SU-DHL-6 (cell line): ENCODE results near the gene CARMIL1.

Experiments
- H2AFZ ChIP-seq: fragments of 200-600 bp; sonication (generic); 2 replicates; pipeline ENCODE4 v1.6.1; 2014; ENCODE audit warnings: low read depth, mild to moderate bottlenecking, moderate library complexity, mixed read lengths, antibody characterized with exemption, low read length; ENCODE audit not compliant: severe bottlenecking
- H3F3A ChIP-seq: fragments of 200-600 bp; shearing (Covaris generic); 2 replicates; pipeline ENCODE4 v1.6.0; 2016; ENCODE audit warnings: antibody characterized with exemption, mild to moderate bottlenecking; ENCODE audit not compliant: insufficient read depth
- H3K27ac ChIP-seq: fragments of 200-600 bp; sonication (generic); 2 replicates; pipeline ENCODE4 v1.5.1; 2016; ENCODE audit warnings: low read depth, mild to moderate bottlenecking, low read length, moderate library complexity, mixed read lengths
- H3K27me3 ChIP-seq: fragments of 200-600 bp; sonication (generic), shearing (Covaris generic); 2 replicates; pipeline ENCODE4 v1.6.0; 2014; ENCODE audit warnings: mild to moderate bottlenecking, low read length
- H3K36me3 ChIP-seq: fragments of 200-600 bp; sonication (generic); 2 replicates; pipeline ENCODE4 v1.6.1; 2014; ENCODE audit warnings: mild to moderate bottlenecking, low read length, mixed read lengths
- H3K4me2 ChIP-seq: fragments of 300-600, 200-600 bp; shearing (Covaris generic), sonication (generic); 2 replicates; pipeline ENCODE4 v1.6.0; 2014; ENCODE audit warnings: low read length, low read depth, mild to moderate bottlenecking; ENCODE audit not compliant: poor library complexity, severe bottlenecking
- H3K4me3 ChIP-seq: fragments of 200-600 bp; sonication (generic); 2 replicates; pipeline ENCODE4 v1.5.1; 2014; ENCODE audit warnings: antibody characterized with exemption, low read length, mild to moderate bottlenecking, mixed read lengths; ENCODE audit not compliant: insufficient read depth, poor library complexity, severe bottlenecking
- H3K79me2 ChIP-seq: fragments of 200-600 bp; sonication (generic); 2 replicates; pipeline ENCODE4 v1.6.1; 2014; ENCODE audit warnings: mild to moderate bottlenecking, low read length, moderate library complexity; ENCODE audit not compliant: insufficient read depth
- H3K9ac ChIP-seq: fragments of 200-600 bp; sonication (generic); 2 replicates; pipeline ENCODE4 v1.7.0; 2014; ENCODE audit warnings: mild to moderate bottlenecking, low read length
- H3K9me2 ChIP-seq: fragments of 200-600 bp; sonication (generic); replicated peaks from 2 replicates; pipeline ENCODE4 v1.6.1; 2014; ENCODE audit warnings: low read length; ENCODE audit not compliant: insufficient read depth
- H3K9me3 ChIP-seq: fragments of 200-600 bp; sonication (generic); 2 replicates; pipeline ENCODE4 v1.6.1; 2014; ENCODE audit warnings: low read length, mixed read lengths; ENCODE audit not compliant: insufficient read depth
- H4K20me1 ChIP-seq: fragments of 200-600 bp; sonication (generic); 2 replicates; pipeline ENCODE4 v1.6.1; 2014; ENCODE audit warnings: low read depth, mild to moderate bottlenecking, antibody characterized with exemption, low read length, moderate library complexity, mixed read lengths
- CTCF ChIP-seq: fragments of 200-600 bp; sonication (generic); IDR thresholded peaks from one replicate; pipeline ENCODE4 v1.5.1; 2017; ENCODE audit warnings: antibody characterized with exemption, mild to moderate bottlenecking, low read length, moderate library complexity; ENCODE audit not compliant: insufficient read depth, poor library complexity, severe bottlenecking
- EZH2phosphoT487 ChIP-seq: fragments of 200-600 bp; sonication (generic), shearing (Covaris generic); conservative IDR thresholded peaks from 2 replicates; pipeline ENCODE4 v1.6.1; 2018; ENCODE audit warnings: mild to moderate bottlenecking, antibody characterized with exemption, low read length, moderate library complexity, mixed read lengths

CARMIL1 gene

GRCh38 chr6:25253351-25253750 is 25.8 kb upstream of the CARMIL1 start:
- no peaks in the 10 kb centered on the region for H3K79me2 ChIP-seq
- H3K27ac ChIP-seq: no peak overlapping the region
- H4K20me1 ChIP-seq: no peaks in the 10 kb centered on the region
- H3F3A ChIP-seq: no peaks in the 10 kb centered on the region
- H3K9me3 ChIP-seq: no peaks in the 10 kb centered on the region
- H3K27me3 ChIP-seq: no peaks in the 10 kb centered on the region
- no peaks in the 10 kb centered on the region for H3K36me3 ChIP-seq
- H2AFZ ChIP-seq: no peak overlapping the region
- no peak overlapping the region for H3K9ac ChIP-seq
- no peak overlapping the region for H3K4me3 ChIP-seq
- no peak for TF ChIP-seq CTCF
- TF ChIP-seq EZH2phosphoT487: no peak
- no peak overlapping the region for H3K4me2 ChIP-seq
- H3K9me2 ChIP-seq: no peaks in the 10 kb centered on the region

GRCh38 chr6:25254671-25255070 is 24.5 kb upstream of the CARMIL1 start:
- H3F3A ChIP-seq: no peaks in the 10 kb centered on the region
- H4K20me1 ChIP-seq: no peaks in the 10 kb centered on the region
- H3K9ac ChIP-seq: no peak overlapping the region
- no peak overlapping the region for H3K4me3 ChIP-seq
- no peaks in the 10 kb centered on the region for H3K9me3 ChIP-seq
- H3K9me2 ChIP-seq: no peaks in the 10 kb centered on the region
- no peaks in the 10 kb centered on the region for H3K36me3 ChIP-seq
- H3K27me3 ChIP-seq: no peaks in the 10 kb centered on the region
- no peak overlapping the region for H3K4me2 ChIP-seq
- H3K79me2 ChIP-seq: no peaks in the 10 kb centered on the region
- H3K27ac ChIP-seq: no peak overlapping the region
- no peak overlapping the region for H2AFZ ChIP-seq
- TF ChIP-seq CTCF (no peak), EZH2phosphoT487 (no peak)

GRCh38 chr6:25257686-25258348 is 21.4 kb upstream of the CARMIL1 start:
- Histone ChIP-seq H3K9ac (no peak overlapping the region), H2AFZ (no peak overlapping the region), H3K9me2 (no peaks in the 10 kb centered on the region), H4K20me1 (no peaks in the 10 kb centered on the region), H3K79me2 (no peaks in the 10 kb centered on the region), H3K27me3 (no peaks in the 10 kb centered on the region), H3K4me3 (no peak overlapping the region), H3K36me3 (no peaks in the 10 kb centered on the region), H3K4me2 (no peak overlapping the region), H3K9me3 (no peaks in the 10 kb centered on the region), H3K27ac (no peak overlapping the region), H3F3A (no peaks in the 10 kb centered on the region)
- TF ChIP-seq CTCF (no peak), EZH2phosphoT487 (no peak)
